PC-3 (cell line): ENCODE measurements around the gene DNAAF5. TPM values are rescaled to one million over a fixed set of nuclear protein-coding genes. Genes with fewer than 3 reads are reported as not detected.

Experiments used
- ATAC-seq: fragments of 200-7000 bp; cut with Tn5 transposase; 2 replicates; pipeline ENCODE4 v1.9.1; 2020; ENCODE audit warnings: mild to moderate bottlenecking, moderate library complexity
- BruUV-seq: library from RNA; stranded (reverse); fragments of 400-500 nt; replicated peaks from 2 replicates; lab custom pipeline; 2021; lab: Mats Ljungman, UMichigan
- CTCF ChIA-PET: fragments of 300-600 bp; sonication (Branson Sonifier 250); formaldehyde crosslinking; loops from one replicate; lab custom pipeline; 2022; ENCODE audit warnings: antibody characterized with exemption; lab: Charles Lee
- POLR2A ChIA-PET: fragments of 300-600 bp; sonication (Branson Sonifier 250); formaldehyde crosslinking; loops from one replicate; lab custom pipeline; 2022; ENCODE audit warnings: antibody characterized with exemption; ENCODE audit not compliant: unreplicated experiment; lab: Charles Lee
- DNase-seq: peaks from one replicate; pipeline ENCODE4 v3.0.0-alpha.2; 2015
- H2AFZ ChIP-seq: fragments of 300-600 bp; sonication (generic); 2 replicates; pipeline ENCODE4 v1.6.0; 2016; ENCODE audit warnings: antibody characterized with exemption, low read length
- H3F3A ChIP-seq: fragments of 300-600 bp; sonication (generic); one replicate; pipeline ENCODE4 v1.6.0; 2017; ENCODE audit warnings: antibody characterized with exemption, low read length, control low read depth, mild to moderate bottlenecking; ENCODE audit not compliant: unreplicated experiment
- H3K27ac ChIP-seq: fragments of 300-600 bp; sonication (generic); 2 replicates; pipeline ENCODE4 v1.5.1; 2016; ENCODE audit warnings: mild to moderate bottlenecking, low read length
- H3K27me3 ChIP-seq: fragments of 300-600 bp; sonication (generic); 2 replicates; pipeline ENCODE4 v1.6.1; 2016; ENCODE audit warnings: low read length, mixed read lengths
- H3K36me3 ChIP-seq: fragments of 300-600 bp; sonication (generic); 2 replicates; pipeline ENCODE4 v1.6.1; 2016; ENCODE audit warnings: low read depth, mixed run types, low read length, mixed read lengths
- H3K4me1 ChIP-seq: fragments of 300-600 bp; sonication (generic); 2 replicates; pipeline ENCODE4 v1.5.1; 2016; ENCODE audit warnings: low read length; ENCODE audit not compliant: insufficient read depth
- H3K4me2 ChIP-seq: fragments of 300-600 bp; sonication (generic); 2 replicates; pipeline ENCODE4 v1.6.0; 2016; ENCODE audit warnings: low read length
- H3K4me3 ChIP-seq: fragments of 300-600 bp; sonication (generic); 2 replicates; pipeline ENCODE4 v1.5.1; 2016; ENCODE audit warnings: mild to moderate bottlenecking, low read length, mixed read lengths
- H3K79me2 ChIP-seq: fragments of 300-600 bp; sonication (generic); 2 replicates; pipeline ENCODE4 v1.6.1; 2017; ENCODE audit warnings: low read length, mixed read lengths
- H3K9ac ChIP-seq: fragments of 300-600 bp; sonication (generic); 2 replicates; pipeline ENCODE4 v1.6.0; 2016; ENCODE audit warnings: mild to moderate bottlenecking, low read length
- H3K9me2 ChIP-seq: fragments of 300-600 bp; sonication (generic); replicated peaks from 2 replicates; pipeline ENCODE4 v1.6.1; 2016; ENCODE audit warnings: mixed run types, low read length, mixed read lengths
- H3K9me3 ChIP-seq: fragments of 300-600 bp; sonication (generic); 2 replicates; pipeline ENCODE4 v1.6.1; 2016; ENCODE audit warnings: low read length, mixed read lengths
- H4K20me1 ChIP-seq: fragments of 300-600 bp; sonication (generic); 2 replicates; pipeline ENCODE4 v1.6.1; 2016; ENCODE audit warnings: low read length, mixed read lengths
- EZH2 ChIP-seq: fragments of 300-600 bp; sonication (generic); IDR thresholded peaks from one replicate; pipeline ENCODE4 v1.6.1; 2017; ENCODE audit warnings: antibody characterized with exemption, mild to moderate bottlenecking, low read length; ENCODE audit not compliant: unreplicated experiment
- EZH2phosphoT487 ChIP-seq: fragments of 300-600 bp; sonication (generic); IDR thresholded peaks from 2 replicates; pipeline ENCODE4 v1.6.1; 2018; ENCODE audit warnings: mild to moderate bottlenecking, antibody characterized with exemption, low read length, borderline replicate concordance
- intact Hi-C: fragments of 100-400 bp; cut with micrococcal nuclease; formaldehyde crosslinking; loops from 2 replicates; pipeline ENCODE4 v1.9.0; 2023
- total RNA-seq: library from RNA; depleted of rRNA; stranded (reverse); fragments of >200 nt; gene quantifications from 2 replicates; pipeline ENCODE4 v1.2.3, GENCODE V29; 2014
- TF ChIP-seq, protein P1 (sequence below): fragments of 300-600 bp; sonication (generic); conservative IDR thresholded peaks from 2 replicates; pipeline ENCODE4 v1.5.1; 2017; ENCODE audit warnings: antibody characterized with exemption, low read depth, mild to moderate bottlenecking, low read length

The DNAAF5 gene
- total RNA-seq, 1 experiment from 2014 or later: 66.3 TPM

DNA sequence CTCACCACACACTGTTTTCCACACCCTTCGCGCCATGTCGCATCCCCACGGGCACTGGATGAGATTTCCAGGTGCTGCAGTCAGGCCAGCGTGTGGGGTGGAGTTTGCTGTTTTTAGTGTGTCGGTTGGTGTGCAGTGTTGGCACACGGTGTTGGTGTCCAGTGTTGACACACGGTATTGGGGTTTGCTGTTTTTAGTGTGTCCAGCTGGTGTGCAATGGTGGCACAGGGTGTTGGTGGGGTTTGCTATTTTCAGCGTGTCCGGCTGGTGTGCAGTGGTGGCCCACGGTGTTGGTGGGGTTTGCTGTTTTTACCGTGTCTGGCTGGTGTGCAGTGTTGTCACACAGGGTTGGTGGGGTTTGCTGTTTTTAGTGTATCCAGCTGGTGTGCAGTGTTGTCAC lies 20.7 kb downstream of the DNAAF5 start:
- peaks cover 24% of the 10 kb centered on the region; the same call in 1 of the 2 replicates for H3K79me2 ChIP-seq
- no peak overlapping the region for H3K9ac ChIP-seq
- no peak overlapping the region for H3K4me2 ChIP-seq
- H4K20me1 ChIP-seq: no peaks in the 10 kb centered on the region
- no peak for ATAC-seq
- H3K4me3 ChIP-seq: no peak overlapping the region
- ChIA-PET CTCF (no interaction called here), POLR2A (no interaction called here)
- peaks cover 15% of the 10 kb centered on the region for H3K36me3 ChIP-seq
- BruUV-seq: no TSS peak
- no peaks in the 10 kb centered on the region for H3K9me2 ChIP-seq
- TF ChIP-seq, protein P1, sequence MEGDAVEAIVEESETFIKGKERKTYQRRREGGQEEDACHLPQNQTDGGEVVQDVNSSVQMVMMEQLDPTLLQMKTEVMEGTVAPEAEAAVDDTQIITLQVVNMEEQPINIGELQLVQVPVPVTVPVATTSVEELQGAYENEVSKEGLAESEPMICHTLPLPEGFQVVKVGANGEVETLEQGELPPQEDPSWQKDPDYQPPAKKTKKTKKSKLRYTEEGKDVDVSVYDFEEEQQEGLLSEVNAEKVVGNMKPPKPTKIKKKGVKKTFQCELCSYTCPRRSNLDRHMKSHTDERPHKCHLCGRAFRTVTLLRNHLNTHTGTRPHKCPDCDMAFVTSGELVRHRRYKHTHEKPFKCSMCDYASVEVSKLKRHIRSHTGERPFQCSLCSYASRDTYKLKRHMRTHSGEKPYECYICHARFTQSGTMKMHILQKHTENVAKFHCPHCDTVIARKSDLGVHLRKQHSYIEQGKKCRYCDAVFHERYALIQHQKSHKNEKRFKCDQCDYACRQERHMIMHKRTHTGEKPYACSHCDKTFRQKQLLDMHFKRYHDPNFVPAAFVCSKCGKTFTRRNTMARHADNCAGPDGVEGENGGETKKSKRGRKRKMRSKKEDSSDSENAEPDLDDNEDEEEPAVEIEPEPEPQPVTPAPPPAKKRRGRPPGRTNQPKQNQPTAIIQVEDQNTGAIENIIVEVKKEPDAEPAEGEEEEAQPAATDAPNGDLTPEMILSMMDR: no peak
- TF ChIP-seq EZH2 (no peak), EZH2phosphoT487 (no peak)
- H3F3A ChIP-seq: no peaks in the 10 kb centered on the region
- no peaks in the 10 kb centered on the region for H3K27me3 ChIP-seq
- no peak overlapping the region for H2AFZ ChIP-seq
- intact Hi-C loops: no loop called here
- DNase-seq: no peak
- no peaks in the 10 kb centered on the region for H3K4me1 ChIP-seq
- H3K27ac ChIP-seq: no peak overlapping the region
- H3K9me3 ChIP-seq: no peaks in the 10 kb centered on the region

DNA sequence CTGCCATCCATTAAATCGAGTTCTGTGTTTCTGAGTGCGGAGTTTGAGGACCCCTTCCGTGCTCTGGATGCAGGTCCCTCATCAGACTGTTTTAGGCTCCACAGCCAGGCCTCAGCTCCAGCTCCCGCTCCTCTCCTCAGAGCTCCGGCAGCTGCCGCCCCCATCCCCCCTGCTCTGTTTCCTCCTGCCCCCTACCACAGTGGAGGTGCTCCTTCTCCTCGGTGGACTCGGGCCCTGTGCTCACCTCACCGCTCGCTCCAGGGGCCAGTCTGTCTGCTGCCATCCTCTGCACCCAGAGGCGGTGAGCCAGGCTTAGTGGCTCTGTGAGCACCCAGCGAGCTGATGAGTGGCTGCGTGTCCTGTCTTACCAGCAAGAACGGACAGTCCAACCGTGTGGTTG lies 21.9 kb downstream of the DNAAF5 start:
- Histone ChIP-seq H3K9me3 (no peaks in the 10 kb centered on the region), H3K4me2 (no peak overlapping the region), H3K4me3 (no peak overlapping the region), H3K9me2 (no peaks in the 10 kb centered on the region), H3K27ac (no peak overlapping the region), H3K4me1 (no peaks in the 10 kb centered on the region), H3K27me3 (no peaks in the 10 kb centered on the region), H4K20me1 (no peaks in the 10 kb centered on the region), H3K9ac (no peak overlapping the region), H2AFZ (no peak overlapping the region), H3K79me2 (peaks cover 24% of the 10 kb centered on the region; the same call in 1 of the 2 replicates), H3K36me3 (peaks cover 15% of the 10 kb centered on the region), H3F3A (no peaks in the 10 kb centered on the region)
- ATAC-seq (no peak), DNase-seq (no peak)
- POLR2A ChIA-PET: no interaction called here
- BruUV-seq: no TSS peak
- intact Hi-C loops: no loop called here
- CTCF ChIA-PET: no interaction called here
- TF ChIP-seq EZH2 (no peak), EZH2phosphoT487 (no peak)
- TF ChIP-seq, protein P1: no peak

DNA sequence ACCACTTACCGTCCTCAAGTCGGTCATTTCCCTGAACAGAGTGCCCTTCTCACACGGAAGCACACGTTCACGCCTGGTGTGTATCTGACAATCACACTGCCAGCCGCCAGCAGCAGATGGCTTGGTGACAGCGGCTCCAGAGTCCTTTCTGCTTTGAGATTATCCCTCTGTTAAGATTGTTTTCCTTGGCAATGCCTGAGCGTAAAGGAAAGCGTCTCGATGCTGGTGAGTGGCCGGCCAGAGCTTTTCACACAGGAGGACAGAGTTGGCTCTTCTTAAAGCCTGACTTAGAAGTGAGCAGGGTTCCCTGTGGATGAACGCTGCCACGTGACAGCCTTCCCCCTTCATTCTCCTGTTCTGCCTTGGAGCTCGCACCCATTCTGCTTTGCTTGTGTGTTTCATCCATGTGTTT lies 22.6 kb downstream of the DNAAF5 start:
- intact Hi-C loops: no loop called here
- no peaks in the 10 kb centered on the region for H3F3A ChIP-seq
- H3K27ac ChIP-seq: no peak overlapping the region
- ATAC-seq: no peak
- CTCF ChIA-PET: no interaction called here
- no peak overlapping the region for H3K4me2 ChIP-seq
- BruUV-seq: no TSS peak
- H3K4me1 ChIP-seq: no peaks in the 10 kb centered on the region
- no peaks in the 10 kb centered on the region for H3K27me3 ChIP-seq
- no peaks in the 10 kb centered on the region for H3K9me3 ChIP-seq
- peaks cover 24% of the 10 kb centered on the region; the same call in 1 of the 2 replicates for H3K79me2 ChIP-seq
- no peaks in the 10 kb centered on the region for H3K9me2 ChIP-seq
- no peak for TF ChIP-seq EZH2
- no peak for TF ChIP-seq EZH2phosphoT487
- TF ChIP-seq, protein P1: no peak
- POLR2A ChIA-PET: no interaction called here
- no peaks in the 10 kb centered on the region for H4K20me1 ChIP-seq
- H2AFZ ChIP-seq: no peak overlapping the region
- no peak overlapping the region for H3K9ac ChIP-seq
- peaks cover 16% of the 10 kb centered on the region for H3K36me3 ChIP-seq
- no peak overlapping the region for H3K4me3 ChIP-seq
- no peak for DNase-seq
